Embryonic facial prominence (tissue), 1 donor: ENCODE measurements around the gene ADARB1.

Experiments
- DNase-seq: peaks from one replicate; pipeline ENCODE4 v3.0.0-alpha.2; 2016; ENCODE audit errors: extremely low spot score

The ADARB1 gene

GRCh38 chr21:45054927-45055612 is 19.3 kb upstream of the ADARB1 start:
- no peak for DNase-seq

- DNase-seq, result no peak
These were observed 18.5 kb upstream of the ADARB1 start for GRCh38 chr21:45055861-45056260.

GRCh38 chr21:45056296-45056904 is 18.0 kb upstream of the ADARB1 start:
- no peak for DNase-seq

- DNase-seq, result no peak
These were observed 17.3 kb upstream of the ADARB1 start for GRCh38 chr21:45056917-45057560.

GRCh38 chr21:45057886-45058285 is 16.5 kb upstream of the ADARB1 start:
- no peak for DNase-seq

GRCh38 chr21:45059121-45059520 is 15.3 kb upstream of the ADARB1 start:
- no peak for DNase-seq

- no peak for DNase-seq
These were observed 14.3 kb upstream of the ADARB1 start for GRCh38 chr21:45060089-45060488.

GRCh38 chr21:45060675-45061311 is 13.6 kb upstream of the ADARB1 start:
- DNase-seq, result no peak

GRCh38 chr21:45064091-45064490 is 10.3 kb upstream of the ADARB1 start:
- no peak for DNase-seq

- DNase-seq, result no peak
These were observed 9.6 kb upstream of the ADARB1 start for GRCh38 chr21:45064618-45065399.

- DNase-seq, result no peak
These were observed 6.7 kb upstream of the ADARB1 start for GRCh38 chr21:45067462-45068285.

GRCh38 chr21:45069085-45069484 is 5.3 kb upstream of the ADARB1 start:
- DNase-seq, result no peak

- DNase-seq, result no peak
These were observed 4.7 kb upstream of the ADARB1 start for GRCh38 chr21:45069711-45070110.

GRCh38 chr21:45071078-45071873 is 3.1 kb upstream of the ADARB1 start:
- DNase-seq, result no peak

GRCh38 chr21:45071874-45072737 is 2.3 kb upstream of the ADARB1 start:
- no peak for DNase-seq

- no peak for DNase-seq
These were observed 1.6 kb upstream of the ADARB1 start for GRCh38 chr21:45072738-45073300.

GRCh38 chr21:45073301-45074047 is 906 bp upstream of the ADARB1 start:
- no peak for DNase-seq
